Parathyroid adenoma (tissue), 2 donors: Measurements from ENCODE around the gene CCDC90B.

ENCODE experiments used
- H2AFZ ChIP-seq: fragments of 300-600 bp; sonication (generic); one replicate; pipeline ENCODE4 v1.7.0; 2017; ENCODE audit warnings: antibody characterized with exemption, mild to moderate bottlenecking
- H3K27ac ChIP-seq: fragments of 300-600 bp; sonication (generic); one replicate; pipeline ENCODE4 v1.7.0; 2017
- H3K27me3 ChIP-seq: fragments of 300-600 bp; sonication (generic); one replicate; pipeline ENCODE4 v1.7.0; 2017; ENCODE audit warnings: low read length; ENCODE audit not compliant: control insufficient read depth, insufficient read depth
- H3K36me3 ChIP-seq: fragments of 300-600 bp; sonication (generic); one replicate; pipeline ENCODE4 v1.7.0; 2017; ENCODE audit warnings: low read length; ENCODE audit not compliant: control insufficient read depth, insufficient read depth
- H3K4me1 ChIP-seq: fragments of 300-600 bp; sonication (generic); one replicate; pipeline ENCODE4 v1.7.0; 2017; ENCODE audit warnings: control low read depth
- H3K4me2 ChIP-seq: fragments of 300-600 bp; sonication (generic); one replicate; pipeline ENCODE4 v1.7.0; 2017; ENCODE audit warnings: low read length
- H3K4me3 ChIP-seq: fragments of 300-600 bp; sonication (generic); one replicate; pipeline ENCODE4 v1.7.0; 2017; ENCODE audit warnings: low read depth, low read length
- H3K79me2 ChIP-seq: fragments of 300-600 bp; sonication (generic); one replicate; pipeline ENCODE4 v1.7.0; 2017; ENCODE audit warnings: control low read depth
- H3K9ac ChIP-seq: fragments of 300-600 bp; sonication (generic); one replicate; pipeline ENCODE4 v1.7.0; 2017; ENCODE audit warnings: mild to moderate bottlenecking
- H3K9me3 ChIP-seq: fragments of 300-600 bp; sonication (generic); one replicate; pipeline ENCODE4 v1.7.0; 2017; ENCODE audit warnings: low read length; ENCODE audit not compliant: control insufficient read depth
- TF ChIP-seq, protein P1 (sequence below): fragments of 300-600 bp; sonication (generic); IDR thresholded peaks from one replicate; pipeline ENCODE4 v1.7.0; 2017; ENCODE audit warnings: antibody characterized with exemption, mild to moderate bottlenecking
- donor health status: primary hyperparathyroidism.

The CCDC90B gene

DNA sequence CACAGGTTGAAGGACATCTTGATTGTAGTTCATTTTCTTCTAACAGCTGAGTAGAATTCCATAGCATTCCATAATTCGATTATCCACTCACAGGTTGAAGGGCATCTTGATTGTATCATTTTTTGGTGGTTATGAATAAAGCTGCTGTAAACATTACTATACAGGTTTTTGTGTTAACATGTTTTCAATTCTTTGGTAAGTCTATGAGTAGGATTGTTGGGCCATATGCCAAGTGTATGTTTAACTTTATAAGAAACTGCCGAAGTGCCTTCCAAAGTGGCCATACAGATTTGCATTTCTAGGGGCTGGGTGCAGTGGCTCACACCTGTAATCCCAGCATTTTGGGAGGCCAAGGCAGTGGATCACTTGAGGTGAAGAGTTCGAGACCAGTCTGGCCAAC lies 48.1 kb downstream of the CCDC90B start:
- TF ChIP-seq, protein P1, sequence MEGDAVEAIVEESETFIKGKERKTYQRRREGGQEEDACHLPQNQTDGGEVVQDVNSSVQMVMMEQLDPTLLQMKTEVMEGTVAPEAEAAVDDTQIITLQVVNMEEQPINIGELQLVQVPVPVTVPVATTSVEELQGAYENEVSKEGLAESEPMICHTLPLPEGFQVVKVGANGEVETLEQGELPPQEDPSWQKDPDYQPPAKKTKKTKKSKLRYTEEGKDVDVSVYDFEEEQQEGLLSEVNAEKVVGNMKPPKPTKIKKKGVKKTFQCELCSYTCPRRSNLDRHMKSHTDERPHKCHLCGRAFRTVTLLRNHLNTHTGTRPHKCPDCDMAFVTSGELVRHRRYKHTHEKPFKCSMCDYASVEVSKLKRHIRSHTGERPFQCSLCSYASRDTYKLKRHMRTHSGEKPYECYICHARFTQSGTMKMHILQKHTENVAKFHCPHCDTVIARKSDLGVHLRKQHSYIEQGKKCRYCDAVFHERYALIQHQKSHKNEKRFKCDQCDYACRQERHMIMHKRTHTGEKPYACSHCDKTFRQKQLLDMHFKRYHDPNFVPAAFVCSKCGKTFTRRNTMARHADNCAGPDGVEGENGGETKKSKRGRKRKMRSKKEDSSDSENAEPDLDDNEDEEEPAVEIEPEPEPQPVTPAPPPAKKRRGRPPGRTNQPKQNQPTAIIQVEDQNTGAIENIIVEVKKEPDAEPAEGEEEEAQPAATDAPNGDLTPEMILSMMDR, result no peak
- H3K4me1 ChIP-seq, result peaks cover 2% of the 10 kb centered on the region
- no peaks in the 10 kb centered on the region for H3K36me3 ChIP-seq
- no peak overlapping the region for H3K4me2 ChIP-seq
- no peak overlapping the region for H3K9ac ChIP-seq
- no peak overlapping the region for H3K27ac ChIP-seq
- H3K4me3 ChIP-seq, result no peak overlapping the region
- H3K27me3 ChIP-seq, result no peaks in the 10 kb centered on the region
- H3K9me3 ChIP-seq, result no peaks in the 10 kb centered on the region
- no peak overlapping the region for H2AFZ ChIP-seq
- no peaks in the 10 kb centered on the region for H3K79me2 ChIP-seq

DNA sequence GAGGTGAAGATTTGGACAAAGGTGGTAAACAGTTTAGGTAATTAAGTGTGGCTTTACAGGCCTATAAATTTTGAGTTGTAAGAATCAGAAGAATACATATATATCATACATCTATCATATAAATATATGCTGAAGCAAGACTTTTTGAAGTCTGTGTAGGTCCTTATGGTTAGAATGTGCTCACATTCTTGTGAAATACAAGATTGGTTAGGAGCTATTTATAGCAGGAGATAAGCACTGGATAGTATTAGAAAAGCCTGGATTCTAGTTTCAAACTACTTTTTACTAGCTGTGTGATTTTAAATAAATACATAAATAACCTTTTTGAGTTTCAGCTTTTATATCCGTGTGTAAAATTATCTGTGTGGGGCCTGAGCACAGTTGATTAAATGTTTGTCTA lies 50.3 kb downstream of the CCDC90B start:
- TF ChIP-seq, protein P1, result no peak
- no peak overlapping the region for H3K4me2 ChIP-seq
- no peak overlapping the region for H3K4me3 ChIP-seq
- H3K79me2 ChIP-seq, result no peaks in the 10 kb centered on the region
- H3K27ac ChIP-seq, result no peak overlapping the region
- H3K9me3 ChIP-seq, result no peaks in the 10 kb centered on the region
- H3K9ac ChIP-seq, result no peak overlapping the region
- no peaks in the 10 kb centered on the region for H3K36me3 ChIP-seq
- peaks cover 2% of the 10 kb centered on the region for H3K4me1 ChIP-seq
- H3K27me3 ChIP-seq, result no peaks in the 10 kb centered on the region
- H2AFZ ChIP-seq, result no peak overlapping the region

DNA sequence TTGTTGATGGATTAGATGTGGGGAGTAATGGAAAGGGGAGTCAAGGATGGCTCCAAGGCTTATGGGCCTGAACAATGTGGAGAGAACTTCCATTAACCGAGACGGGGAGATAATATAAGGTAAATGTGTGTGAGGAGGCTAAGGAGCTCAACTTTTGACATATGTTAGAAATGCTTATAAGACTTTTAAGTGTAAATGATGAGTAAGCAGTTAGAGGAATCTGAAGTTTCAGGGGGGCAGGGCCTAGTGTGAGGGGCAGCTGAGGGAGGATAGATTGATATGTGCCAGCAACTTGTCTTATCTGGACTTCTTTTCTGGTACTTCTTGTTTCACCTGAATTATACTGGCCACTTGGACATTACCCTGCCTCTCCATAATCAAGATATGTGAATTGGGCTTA lies 62.7 kb downstream of the CCDC90B start:
- Histone ChIP-seq H2AFZ (no peak overlapping the region), H3K4me2 (no peak overlapping the region), H3K27me3 (no peaks in the 10 kb centered on the region), H3K27ac (no peak overlapping the region), H3K9me3 (no peaks in the 10 kb centered on the region), H3K9ac (no peak overlapping the region), H3K79me2 (no peaks in the 10 kb centered on the region), H3K4me3 (no peak overlapping the region), H3K4me1 (no peaks in the 10 kb centered on the region), H3K36me3 (no peaks in the 10 kb centered on the region)
- TF ChIP-seq, protein P1, result no peak

DNA sequence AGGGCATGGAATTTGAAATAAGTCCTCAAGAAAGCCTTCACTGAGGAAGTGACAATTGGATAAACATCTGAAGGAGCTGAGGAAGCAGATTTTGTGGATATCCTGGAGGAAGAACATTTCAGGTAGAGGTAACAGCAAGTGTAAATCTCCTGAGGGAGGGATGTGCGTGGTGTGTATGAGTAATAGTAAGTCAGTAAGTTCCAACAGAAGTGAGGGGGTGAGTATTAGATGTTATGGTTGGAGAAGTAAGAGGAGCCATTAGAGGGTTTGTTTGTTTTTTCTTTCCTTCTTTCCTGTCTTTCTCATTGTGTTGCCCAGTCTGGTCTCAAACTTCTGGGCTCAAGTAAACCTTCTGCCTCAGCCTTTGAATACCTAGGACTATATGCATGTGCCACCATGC lies 63.7 kb downstream of the CCDC90B start:
- no peak overlapping the region for H3K27ac ChIP-seq
- TF ChIP-seq, protein P1, result no peak
- no peaks in the 10 kb centered on the region for H3K27me3 ChIP-seq
- no peaks in the 10 kb centered on the region for H3K4me1 ChIP-seq
- no peak overlapping the region for H3K4me3 ChIP-seq
- no peak overlapping the region for H3K9ac ChIP-seq
- no peak overlapping the region for H2AFZ ChIP-seq
- no peak overlapping the region for H3K4me2 ChIP-seq
- no peaks in the 10 kb centered on the region for H3K79me2 ChIP-seq
- no peaks in the 10 kb centered on the region for H3K36me3 ChIP-seq
- no peaks in the 10 kb centered on the region for H3K9me3 ChIP-seq

DNA sequence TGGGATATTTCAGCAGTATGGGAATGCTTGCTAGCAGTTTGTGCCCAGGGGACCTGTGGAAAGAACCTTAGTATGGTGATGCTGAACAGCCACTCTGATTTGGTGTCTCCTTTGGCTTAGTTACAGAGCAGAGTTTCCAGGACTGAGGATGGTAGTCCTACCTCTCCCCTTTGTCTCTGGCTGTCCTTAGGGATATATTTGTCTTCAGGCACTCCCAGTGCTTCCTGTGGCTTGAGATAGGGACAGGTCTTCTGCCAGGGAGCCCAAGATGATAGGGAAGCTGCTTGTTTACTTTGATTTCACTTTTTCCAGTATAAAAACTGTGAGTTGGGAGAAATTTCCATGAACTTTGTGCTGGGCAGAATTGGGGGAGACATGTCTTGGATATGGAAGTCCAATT lies 64.5 kb downstream of the CCDC90B start:
- H3K4me3 ChIP-seq, result no peak overlapping the region
- no peak overlapping the region for H3K4me2 ChIP-seq
- H3K9ac ChIP-seq, result no peak overlapping the region
- H3K27me3 ChIP-seq, result no peaks in the 10 kb centered on the region
- H3K79me2 ChIP-seq, result no peaks in the 10 kb centered on the region
- no peak overlapping the region for H2AFZ ChIP-seq
- H3K4me1 ChIP-seq, result no peaks in the 10 kb centered on the region
- no peak overlapping the region for H3K27ac ChIP-seq
- TF ChIP-seq, protein P1, result no peak
- H3K9me3 ChIP-seq, result no peaks in the 10 kb centered on the region
- H3K36me3 ChIP-seq, result no peaks in the 10 kb centered on the region
